Osteoblast (primary cell): ENCODE measurements around the gene CDCA5. TPM values are rescaled to one million over a fixed set of nuclear protein-coding genes. Genes with fewer than 3 reads are reported as not detected.

Experiments used
- DNase-seq: peaks from one replicate; pipeline ENCODE4 v3.0.0; 2011; ENCODE audit warnings: low spot score, mixed read lengths; ENCODE audit not compliant: insufficient read length; ENCODE audit errors: missing footprints
- H2AFZ ChIP-seq: 2 replicates; pipeline ENCODE4 v1.6.0; 2011; ENCODE audit warnings: mild to moderate bottlenecking, low read length
- H3K27ac ChIP-seq: 2 replicates; pipeline ENCODE4 v1.5.1; 2011; ENCODE audit warnings: mild to moderate bottlenecking, low read depth, low read length, moderate library complexity
- H3K27me3 ChIP-seq: 2 replicates; pipeline ENCODE4 v1.6.0; 2012; ENCODE audit warnings: mild to moderate bottlenecking, control low read depth, inconsistent platforms, low read length, moderate library complexity; ENCODE audit not compliant: insufficient read depth
- H3K36me3 ChIP-seq: 2 replicates; pipeline ENCODE4 v1.5.1; 2011; ENCODE audit warnings: mild to moderate bottlenecking, low read length, control low read depth, moderate library complexity; ENCODE audit not compliant: insufficient read depth
- H3K4me1 ChIP-seq: 2 replicates; pipeline ENCODE4 v1.5.1; 2011; ENCODE audit warnings: mild to moderate bottlenecking, low read length, control low read depth, moderate library complexity; ENCODE audit not compliant: insufficient read depth
- H3K4me2 ChIP-seq: 2 replicates; pipeline ENCODE4 v1.6.0; 2011; ENCODE audit warnings: mild to moderate bottlenecking, low read length; ENCODE audit not compliant: insufficient read depth
- H3K4me3 ChIP-seq: fragments of 200-600 bp; sonication (generic); 3 replicates; pipeline ENCODE4 v1.5.1; 2012; ENCODE audit warnings: mild to moderate bottlenecking, low read length, inconsistent platforms; ENCODE audit not compliant: insufficient read depth
- H3K79me2 ChIP-seq: 2 replicates; pipeline ENCODE4 v1.6.0; 2012; ENCODE audit warnings: mild to moderate bottlenecking, low read length, control low read depth, inconsistent platforms; ENCODE audit not compliant: insufficient read depth
- H3K9me3 ChIP-seq: 2 replicates; pipeline ENCODE4 v1.5.1; 2011; ENCODE audit warnings: low read depth, low read length, control low read depth
- H4K20me1 ChIP-seq: 2 replicates; pipeline ENCODE4 v1.6.0; 2012; ENCODE audit warnings: mild to moderate bottlenecking, low read length, control low read depth; ENCODE audit not compliant: insufficient read depth
- CTCF ChIP-seq: IDR thresholded peaks from 2 replicates; pipeline ENCODE4 v1.5.1; 2011; ENCODE audit warnings: mild to moderate bottlenecking, low read depth, low read length, moderate library complexity; ENCODE audit errors: extremely low read depth
- total RNA-seq: library from RNA; depleted of rRNA; stranded (reverse); fragments of >200 nt; gene quantifications from 2 replicates; pipeline ENCODE4 v1.2.3, GENCODE V29; 2012

Gene CDCA5
- total RNA-seq, 1 donor = 3.3 TPM

GRCh38 chr11:65047581-65048422 lies 36.0 kb downstream of the CDCA5 start:
- H3K4me2 ChIP-seq = peak overlapping the region; percentile 83
- no peaks in the 10 kb centered on the region for H4K20me1 ChIP-seq
- H3K79me2 ChIP-seq = no peaks in the 10 kb centered on the region
- H3K4me3 ChIP-seq = peak overlapping the region; percentile 74
- H3K4me1 ChIP-seq = peaks cover 11% of the 10 kb centered on the region
- H3K36me3 ChIP-seq = peaks cover 2% of the 10 kb centered on the region
- peak; percentile 94 for DNase-seq
- no peak overlapping the region for H3K27ac ChIP-seq
- no peaks in the 10 kb centered on the region for H3K27me3 ChIP-seq
- peak overlapping the region; percentile 91 for H2AFZ ChIP-seq
- no peaks in the 10 kb centered on the region for H3K9me3 ChIP-seq
- TF ChIP-seq CTCF = no peak

GRCh38 chr11:65045728-65046127 lies 38.1 kb downstream of the CDCA5 start:
- peak; percentile 80 for DNase-seq
- peaks cover 2% of the 10 kb centered on the region for H3K36me3 ChIP-seq

GRCh38 chr11:65045061-65045460 lies 38.8 kb downstream of the CDCA5 start:
- Histone ChIP-seq H4K20me1 (no peaks in the 10 kb centered on the region), H2AFZ (no peak overlapping the region), H3K27ac (no peak overlapping the region), H3K9me3 (no peaks in the 10 kb centered on the region), H3K4me2 (no peak overlapping the region), H3K4me1 (peaks cover 21% of the 10 kb centered on the region), H3K4me3 (no peak overlapping the region), H3K79me2 (peaks cover 6% of the 10 kb centered on the region), H3K36me3 (peaks cover 2% of the 10 kb centered on the region), H3K27me3 (no peaks in the 10 kb centered on the region)
- TF ChIP-seq CTCF = no peak
- DNase-seq = no peak

More at GRCh38 chr11:65045728-65046127, 38.1 kb downstream of the CDCA5 start:
- H3K9me3 ChIP-seq = no peaks in the 10 kb centered on the region
- no peak overlapping the region for H3K4me3 ChIP-seq
- H3K4me2 ChIP-seq = no peak overlapping the region
- H3K79me2 ChIP-seq = peaks cover 6% of the 10 kb centered on the region
- H4K20me1 ChIP-seq = no peaks in the 10 kb centered on the region
- TF ChIP-seq CTCF = no peak
- no peak overlapping the region for H2AFZ ChIP-seq
- no peak overlapping the region for H3K27ac ChIP-seq
- H3K27me3 ChIP-seq = no peaks in the 10 kb centered on the region
- H3K4me1 ChIP-seq = peaks cover 15% of the 10 kb centered on the region

GRCh38 chr11:65043881-65044501 lies 39.8 kb downstream of the CDCA5 start:
- no peaks in the 10 kb centered on the region for H3K27me3 ChIP-seq
- H3K4me1 ChIP-seq = peaks cover 21% of the 10 kb centered on the region
- no peak overlapping the region for H3K27ac ChIP-seq
- peak; percentile 94 for DNase-seq
- no peak for TF ChIP-seq CTCF
- no peak overlapping the region for H2AFZ ChIP-seq
- no peak overlapping the region for H3K4me2 ChIP-seq
- H3K79me2 ChIP-seq = peaks cover 6% of the 10 kb centered on the region
- H3K9me3 ChIP-seq = no peaks in the 10 kb centered on the region
- no peaks in the 10 kb centered on the region for H4K20me1 ChIP-seq
- H3K4me3 ChIP-seq = no peak overlapping the region
- peaks cover 2% of the 10 kb centered on the region for H3K36me3 ChIP-seq
